Esophagus mucosa (tissue), 1 donor: ENCODE measurements around the gene TPGS2. TPM values are rescaled to one million over a fixed set of nuclear protein-coding genes. Genes with fewer than 3 reads are reported as not detected.
"Not testable (repeated sequence)": the region's sequence is repeated elsewhere in the genome, so short reads cannot be mapped to it uniquely, and the experiment has no call there.

Source experiments
- ATAC-seq: fragments of 200-7000 bp; cut with Tn5 transposase; one replicate; pipeline ENCODE4 v1.9.1; 2020
- total RNA-seq: library from RNA; stranded (reverse); gene quantifications from one replicate; pipeline ENCODE4 v1.2.4, GENCODE V29; 2023
- donor health status: DM: yes; HTN: yes; CAD: no.

Gene TPGS2
- total RNA-seq, 1 donor from 2014 or later: 61.6 TPM

- no peak for ATAC-seq
These were observed 7.1 kb downstream of the TPGS2 start for GRCh38 chr18:36821681-36822080.

GRCh38 chr18:36819621-36820020 lies 9.2 kb downstream of the TPGS2 start:
- ATAC-seq: no peak

GRCh38 chr18:36818652-36819051 lies 10.2 kb downstream of the TPGS2 start:
- ATAC-seq: no peak

- no peak for ATAC-seq
These were observed 11.8 kb downstream of the TPGS2 start for GRCh38 chr18:36817039-36817438.

GRCh38 chr18:36816096-36816495 lies 12.7 kb downstream of the TPGS2 start:
- ATAC-seq: not testable (repeated sequence)

- no peak for ATAC-seq
These were observed 13.8 kb downstream of the TPGS2 start for GRCh38 chr18:36814994-36815393.

GRCh38 chr18:36813824-36814223 lies 15.0 kb downstream of the TPGS2 start:
- ATAC-seq: no peak

- ATAC-seq: no peak
These were observed 15.6 kb downstream of the TPGS2 start for GRCh38 chr18:36813101-36813775.

GRCh38 chr18:36812678-36813077 lies 16.1 kb downstream of the TPGS2 start:
- ATAC-seq: no peak

- ATAC-seq: no peak
These were observed 16.8 kb downstream of the TPGS2 start for GRCh38 chr18:36811955-36812354.

- no peak for ATAC-seq
These were observed 17.4 kb downstream of the TPGS2 start for GRCh38 chr18:36811430-36811829.

GRCh38 chr18:36809590-36810381 lies 19.0 kb downstream of the TPGS2 start:
- peak; percentile 87 for ATAC-seq

- no peak for ATAC-seq
These were observed 20.1 kb downstream of the TPGS2 start for GRCh38 chr18:36808681-36809080.

GRCh38 chr18:36805105-36805504 lies 23.7 kb downstream of the TPGS2 start:
- no peak for ATAC-seq

GRCh38 chr18:36798738-36799473 lies 29.9 kb downstream of the TPGS2 start:
- ATAC-seq: no peak

- ATAC-seq: no peak
These were observed 36.0 kb downstream of the TPGS2 start for GRCh38 chr18:36792634-36793283.

- no peak for ATAC-seq
These were observed 42.1 kb downstream of the TPGS2 start for GRCh38 chr18:36786686-36787085.

GRCh38 chr18:36783792-36784191 lies 45.0 kb downstream of the TPGS2 start:
- ATAC-seq: no peak

- no peak for ATAC-seq
These were observed 46.1 kb downstream of the TPGS2 start for GRCh38 chr18:36782710-36783109.

GRCh38 chr18:36780748-36781147 lies 48.1 kb downstream of the TPGS2 start:
- ATAC-seq: no peak

- no peak for ATAC-seq
These were observed 51.2 kb downstream of the TPGS2 start for GRCh38 chr18:36777566-36777965.

- no peak for ATAC-seq
These were observed 52.2 kb downstream of the TPGS2 start for GRCh38 chr18:36776650-36777049.

- ATAC-seq: no peak
These were observed 53.4 kb downstream of the TPGS2 start for GRCh38 chr18:36775396-36775795.
